GM12892 (cell line): Measurements from ENCODE around the gene PRICKLE2.

Experiments
- POLR2A ChIP-seq: IDR thresholded peaks from 2 replicates; pipeline ENCODE4 v1.6.1; 2011; ENCODE audit warnings: low read depth, low read length, control low read depth
- POLR2AphosphoS5 ChIP-seq: IDR thresholded peaks from 2 replicates; pipeline ENCODE4 v1.6.1; 2011; ENCODE audit warnings: low read depth, low read length, control low read depth

GRCh38 chr3:64061628-64062027, 163.6 kb downstream of the PRICKLE2 start:
- TF ChIP-seq POLR2AphosphoS5 (no peak), POLR2A (no peak)
